GM18873 (cell line): Measurements from ENCODE around the gene UMODL1.

Experiments
- ATAC-seq: cut with Tn5 transposase; IDR thresholded peaks from one replicate; pipeline ENCODE4 v1.9.1; 2021; ENCODE audit warnings: mild to moderate bottlenecking, moderate library complexity, moderate number of reproducible peaks; ENCODE audit not compliant: unreplicated experiment, low FRiP score

The UMODL1 gene

DNA sequence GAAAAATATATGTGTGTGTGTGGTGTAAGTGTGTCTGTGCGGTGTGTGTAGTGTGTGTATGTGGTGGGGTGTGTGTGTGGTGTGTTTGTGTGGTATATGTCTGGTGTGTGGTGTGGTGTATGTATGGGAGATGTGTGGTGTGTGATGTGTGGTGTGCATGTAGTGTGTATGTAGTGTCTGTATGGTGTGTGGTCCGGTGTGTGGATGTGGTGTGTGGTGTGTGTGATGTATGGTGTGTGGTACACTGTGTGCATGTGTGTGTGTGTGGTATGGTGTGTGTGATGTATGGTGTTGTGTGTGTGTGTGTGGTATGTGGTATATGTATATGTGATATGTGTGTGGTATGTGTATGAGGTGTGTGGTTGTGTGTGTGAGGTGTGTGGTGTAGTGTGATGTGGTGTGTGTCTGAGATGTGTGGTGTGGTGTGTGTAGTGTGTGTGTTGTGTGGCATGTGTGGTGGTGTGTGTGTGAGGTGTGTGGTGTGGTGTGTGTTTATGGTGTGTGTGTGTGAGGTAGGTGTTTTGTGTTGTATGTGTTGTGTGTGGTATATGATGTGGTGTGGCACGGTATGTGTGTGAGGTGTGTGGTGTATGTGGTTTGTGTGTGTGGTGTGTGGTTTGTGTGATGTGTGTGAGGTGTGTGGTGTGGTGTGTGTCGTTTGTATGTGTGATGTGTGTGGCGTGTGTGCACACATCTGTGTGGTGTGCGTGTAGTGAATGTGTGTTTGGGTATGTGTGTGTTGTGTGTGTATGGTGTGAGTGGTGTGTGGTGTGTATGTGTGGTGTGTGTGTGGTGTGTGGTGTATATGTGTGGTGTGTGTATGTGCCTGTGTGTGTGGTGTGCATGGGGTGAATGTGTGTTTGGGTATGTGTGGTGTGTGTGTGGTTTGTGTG is 112.5 kb downstream of the UMODL1 start:
- ATAC-seq: no peak

DNA sequence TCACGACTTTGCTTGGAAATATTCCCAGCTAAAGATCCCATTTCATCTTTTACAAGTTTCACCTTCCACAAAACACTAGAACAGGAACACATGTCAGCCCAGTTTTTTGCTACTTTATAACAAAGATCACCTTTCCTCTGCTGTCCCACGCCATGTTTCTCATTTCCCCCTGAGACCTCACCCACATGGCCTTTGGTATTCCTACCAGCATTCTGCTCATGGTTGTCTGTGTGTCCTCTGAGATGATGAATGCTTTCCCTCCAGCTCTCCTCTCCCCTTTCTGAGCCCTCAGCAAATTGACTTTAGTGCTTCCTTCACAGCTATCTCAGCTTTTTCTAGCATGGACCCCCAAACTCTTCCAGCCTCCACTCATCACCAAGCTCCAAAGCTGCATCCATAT is 115.5 kb downstream of the UMODL1 start:
- no peak for ATAC-seq

- ATAC-seq: peak; percentile 97
Observed at GRCh38 chr21:42187976-42188653, 117.0 kb downstream of the UMODL1 start.

DNA sequence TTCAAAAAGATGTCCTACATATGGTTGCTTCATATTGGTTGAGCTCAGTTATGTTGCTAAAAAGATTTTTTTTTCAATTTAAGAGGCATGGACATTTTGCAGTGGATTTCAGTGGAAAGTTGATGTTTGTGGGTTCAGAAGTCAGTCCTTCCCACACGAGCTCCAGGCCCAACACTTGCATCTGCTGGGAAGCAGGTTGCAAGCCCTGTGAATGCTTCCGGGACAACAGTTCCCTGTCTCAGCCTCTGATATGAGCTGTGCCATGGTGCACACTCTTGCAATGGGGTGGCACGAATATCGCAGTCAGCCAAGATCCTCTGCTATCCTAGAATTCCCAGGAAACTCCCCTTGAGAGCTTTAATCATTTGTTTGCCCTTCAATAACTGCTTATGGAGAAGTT is 117.5 kb downstream of the UMODL1 start:
- ATAC-seq: no peak

- ATAC-seq: no peak
Observed at GRCh38 chr21:42189431-42189830, 118.3 kb downstream of the UMODL1 start.

DNA sequence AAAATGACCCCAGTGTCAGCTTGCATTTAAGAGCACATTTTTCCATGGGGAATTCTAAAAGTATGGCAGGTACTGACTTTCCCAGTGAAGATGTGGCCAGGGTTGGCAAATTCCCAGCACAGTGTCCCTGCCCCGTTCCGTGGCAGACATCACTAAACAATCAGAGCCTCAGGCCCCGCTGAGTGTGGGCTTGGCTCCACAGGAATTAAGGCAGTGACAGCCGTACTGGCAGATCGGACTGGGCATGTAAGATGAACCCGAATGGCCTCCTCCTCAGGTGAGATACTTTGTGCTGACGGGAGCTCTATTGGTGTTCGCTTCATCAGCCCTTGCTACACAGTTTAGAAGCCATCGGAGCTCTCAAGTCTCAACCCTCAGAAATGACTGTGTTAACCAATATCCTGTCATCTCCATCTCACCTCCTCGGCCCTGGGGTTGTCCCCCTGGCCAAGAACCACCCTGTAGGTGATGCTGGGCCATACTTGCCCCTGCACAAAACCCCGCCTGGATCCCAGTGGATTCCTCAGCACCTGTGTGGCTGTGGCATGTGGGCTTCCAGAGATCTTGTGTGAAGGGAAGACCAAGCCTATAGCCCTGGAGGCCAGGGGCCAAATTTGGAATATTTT is 118.9 kb downstream of the UMODL1 start:
- no peak for ATAC-seq

- ATAC-seq: no peak
Observed at GRCh38 chr21:42190486-42190863, 119.4 kb downstream of the UMODL1 start.

DNA sequence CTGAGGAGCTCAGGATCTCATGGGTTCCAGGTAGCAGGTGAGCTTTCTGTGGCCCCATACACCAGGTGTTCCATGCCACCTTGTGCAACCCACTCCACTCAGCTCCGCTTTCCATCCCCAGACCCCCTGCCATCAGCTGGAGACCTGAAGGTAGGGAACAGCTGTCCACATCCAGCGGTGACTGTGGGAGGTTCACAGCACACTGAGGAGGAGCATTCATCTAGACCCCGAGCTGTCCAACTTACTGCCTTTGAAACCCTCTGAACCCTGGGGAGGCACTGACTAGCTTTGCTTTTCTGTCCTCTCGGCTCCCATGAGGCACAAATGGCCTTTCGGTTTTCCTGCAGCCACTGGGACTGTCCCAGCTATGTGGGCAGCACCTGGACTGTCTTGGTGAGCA is 119.9 kb downstream of the UMODL1 start:
- no peak for ATAC-seq

- ATAC-seq: no peak
Observed at GRCh38 chr21:42191696-42192595, 120.8 kb downstream of the UMODL1 start.
